C4-2B (cell line): ENCODE results near the gene LEUTX.

ENCODE experiments used
- CTCF ChIP-seq: fragments of 450-650 bp; conservative IDR thresholded peaks from 2 replicates; pipeline ENCODE4 v1.5.1; 2017; ENCODE audit warnings: mild to moderate bottlenecking
- ZFX ChIP-seq: fragments of 450-650 bp; IDR thresholded peaks from 2 replicates; pipeline ENCODE4 v1.6.1; 2017

GRCh38 chr19:39780894-39781293 lies 2.2 kb downstream of the LEUTX start:
- TF ChIP-seq CTCF (no peak), ZFX (no peak)
